LHCN-M2 (cell line): ENCODE results near the gene COPA. TPM values are rescaled to one million over a fixed set of nuclear protein-coding genes. Genes with fewer than 3 reads are reported as not detected.

ENCODE experiments used
- total RNA-seq: library from RNA; depleted of rRNA; stranded (reverse); fragments of >200 nt; gene quantifications from 2 replicates; pipeline ENCODE4 v1.2.3, GENCODE V29; 2014; rRNA removed

Gene COPA
- total RNA-seq, 1 experiment from 2014 or later, result 149 TPM

Other genes starting within 250 kb of the COPA start
- 21.7 and 22.2 TPM in 2 replicates for gene IGSF8, start 244.6 kb downstream of the COPA start, total RNA-seq
- 1.3 and 1.4 TPM in 2 replicates for gene ATP1A2, start 227.5 kb downstream of the COPA start, total RNA-seq
- not detected in 2 replicates for gene ATP1A4, start 191.6 kb downstream of the COPA start, total RNA-seq
- not detected in 2 replicates for gene CASQ1, start 152.7 kb downstream of the COPA start, total RNA-seq
- 150 and 200 TPM in 2 replicates for gene PEA15, start 137.9 kb downstream of the COPA start, total RNA-seq
- 73.1 and 76.4 TPM in 2 replicates for gene DCAF8, start 80.7 kb downstream of the COPA start, total RNA-seq
- gene PEX19, start 58.1 kb downstream of the COPA start, total RNA-seq, result 81.8 and 83.7 TPM in 2 replicates
- gene NCSTN, start 133 bp upstream of the COPA start, total RNA-seq, result 82.5 and 95.6 TPM in 2 replicates
- gene NHLH1, start 23.8 kb upstream of the COPA start, total RNA-seq, result 0.13 TPM in 1 of 2 replicates, not detected in the other
- under 0.01 TPM in 1 of 2 replicates, not detected in the other for gene VANGL2, start 57.3 kb upstream of the COPA start, total RNA-seq
- gene SLAMF6, start 180.0 kb upstream of the COPA start, total RNA-seq, result not detected in 2 replicates
- gene CD84, start 236.2 kb upstream of the COPA start, total RNA-seq, result not detected in 2 replicates